ENCODE measurements around the gene TNFSF10.
"Not testable (repeated sequence)": the region's sequence is repeated elsewhere in the genome, so short reads cannot be mapped to it uniquely, and the experiment has no call there.

TNFSF10 gene

GRCh38 chr3:172522871-172523818 lies at the start of gene TNFSF10:
Gene TNFSF10, minus strand, starts transcription at chr3:172523430. Its CDS starts 46 bp downstream, at chr3:172523384.
- DNase-seq (ENCODE audit: low read depth), result peak; percentile 74
- TF ChIP-seq, protein P1, sequence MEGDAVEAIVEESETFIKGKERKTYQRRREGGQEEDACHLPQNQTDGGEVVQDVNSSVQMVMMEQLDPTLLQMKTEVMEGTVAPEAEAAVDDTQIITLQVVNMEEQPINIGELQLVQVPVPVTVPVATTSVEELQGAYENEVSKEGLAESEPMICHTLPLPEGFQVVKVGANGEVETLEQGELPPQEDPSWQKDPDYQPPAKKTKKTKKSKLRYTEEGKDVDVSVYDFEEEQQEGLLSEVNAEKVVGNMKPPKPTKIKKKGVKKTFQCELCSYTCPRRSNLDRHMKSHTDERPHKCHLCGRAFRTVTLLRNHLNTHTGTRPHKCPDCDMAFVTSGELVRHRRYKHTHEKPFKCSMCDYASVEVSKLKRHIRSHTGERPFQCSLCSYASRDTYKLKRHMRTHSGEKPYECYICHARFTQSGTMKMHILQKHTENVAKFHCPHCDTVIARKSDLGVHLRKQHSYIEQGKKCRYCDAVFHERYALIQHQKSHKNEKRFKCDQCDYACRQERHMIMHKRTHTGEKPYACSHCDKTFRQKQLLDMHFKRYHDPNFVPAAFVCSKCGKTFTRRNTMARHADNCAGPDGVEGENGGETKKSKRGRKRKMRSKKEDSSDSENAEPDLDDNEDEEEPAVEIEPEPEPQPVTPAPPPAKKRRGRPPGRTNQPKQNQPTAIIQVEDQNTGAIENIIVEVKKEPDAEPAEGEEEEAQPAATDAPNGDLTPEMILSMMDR (IDR thresholded peaks at IDR 0.05; ENCODE audit: low read depth, low read length, missing control alignments), result no peak
- H3K4me3 ChIP-seq (ENCODE audit: low read depth, low read length), result peak within 1 kb of the TSS; percentile 54

DNA sequence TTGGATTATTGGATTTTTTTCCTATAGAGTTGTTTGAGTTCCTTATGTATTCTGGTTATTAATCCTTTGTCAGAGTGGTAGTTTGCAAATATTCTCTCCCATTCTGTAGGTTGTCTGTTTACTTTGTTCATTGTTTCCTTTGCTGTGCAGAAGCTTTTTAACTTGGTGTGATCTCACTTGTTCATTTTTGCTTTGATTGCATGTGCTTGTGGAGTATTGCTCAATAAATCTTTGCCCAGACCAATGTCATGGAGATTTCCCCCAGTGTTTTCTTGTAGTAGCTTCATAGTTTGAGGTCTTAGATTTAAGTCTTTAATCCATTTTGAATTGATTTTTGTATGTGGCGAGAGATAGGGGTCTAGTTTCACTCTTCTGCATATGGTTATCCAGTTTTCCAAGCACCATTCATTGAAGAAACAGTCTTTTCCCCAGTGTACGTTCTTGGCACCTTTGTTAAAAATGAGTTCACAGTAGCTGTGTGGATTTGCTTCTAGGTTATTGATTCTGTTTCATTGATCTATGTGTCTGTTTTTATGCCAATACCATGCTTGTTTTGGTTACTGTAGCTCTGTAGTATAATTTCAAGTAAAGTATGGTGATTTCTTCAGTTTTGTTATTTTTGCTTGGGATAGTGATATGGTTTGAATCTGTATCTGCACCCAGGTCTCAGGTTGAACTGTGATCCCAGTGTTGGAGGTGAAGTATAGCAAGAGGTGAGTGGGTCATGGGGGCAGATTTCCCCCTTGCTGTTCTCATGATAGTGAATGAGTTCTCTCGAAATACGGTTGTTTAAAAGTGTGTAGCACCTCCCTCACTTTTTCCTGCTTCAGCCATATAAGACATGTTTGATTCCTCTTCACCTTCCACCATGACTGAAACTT lies 46.1 kb upstream of the TNFSF10 start:
- no peak for DNase-seq (ENCODE audit: low read depth)
- no peak overlapping the region for H3K4me3 ChIP-seq (ENCODE audit: low read depth, low read length)
- TF ChIP-seq, protein P1 (IDR thresholded peaks at IDR 0.05; ENCODE audit: low read depth, low read length, missing control alignments), result no peak

DNA sequence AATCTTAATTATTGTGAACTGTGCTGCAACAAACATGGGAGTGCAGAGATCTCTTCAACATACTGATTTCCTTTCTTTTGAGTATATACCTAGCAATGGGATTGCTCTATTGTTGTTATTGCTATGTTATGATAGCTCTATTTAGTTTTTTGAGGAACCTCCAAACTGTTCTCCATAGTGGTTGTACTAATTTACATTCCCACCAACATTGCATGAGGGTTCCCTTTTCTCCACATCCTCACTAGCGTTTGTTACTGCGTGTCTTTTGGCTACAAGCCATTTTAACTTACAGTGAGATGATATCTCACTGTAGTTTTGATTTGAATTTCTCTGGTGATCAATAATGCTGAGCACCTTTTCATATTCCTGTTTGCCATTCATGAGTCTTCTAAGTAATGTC lies 45.5 kb upstream of the TNFSF10 start:
- TF ChIP-seq, protein P1 (IDR thresholded peaks at IDR 0.05; ENCODE audit: low read depth, low read length, missing control alignments), result no peak
- H3K4me3 ChIP-seq (ENCODE audit: low read depth, low read length), result no peak overlapping the region
- no peak for DNase-seq (ENCODE audit: low read depth)

DNA sequence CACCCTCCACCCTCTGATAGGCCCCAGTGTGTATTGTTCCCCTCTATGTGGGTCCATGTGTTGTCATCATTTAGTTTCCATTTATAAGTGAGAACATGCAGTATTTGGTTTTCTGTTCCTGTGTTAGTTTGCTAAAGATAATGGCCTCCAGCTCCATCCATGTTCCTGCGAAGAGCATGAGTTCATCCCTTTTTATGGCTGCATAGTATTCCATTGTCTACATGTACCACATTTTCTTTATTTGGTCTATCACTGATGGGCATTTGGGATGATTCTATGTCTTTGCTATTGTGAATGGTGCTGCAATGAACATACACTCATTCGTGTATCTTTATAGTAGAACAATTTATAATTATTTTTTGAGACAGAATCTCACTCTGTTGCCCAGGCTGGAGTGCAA lies 43.6 kb upstream of the TNFSF10 start:
- not testable (repeated sequence) for DNase-seq (ENCODE audit: low read depth); H3K4me3 ChIP-seq (ENCODE audit: low read depth, low read length)

DNA sequence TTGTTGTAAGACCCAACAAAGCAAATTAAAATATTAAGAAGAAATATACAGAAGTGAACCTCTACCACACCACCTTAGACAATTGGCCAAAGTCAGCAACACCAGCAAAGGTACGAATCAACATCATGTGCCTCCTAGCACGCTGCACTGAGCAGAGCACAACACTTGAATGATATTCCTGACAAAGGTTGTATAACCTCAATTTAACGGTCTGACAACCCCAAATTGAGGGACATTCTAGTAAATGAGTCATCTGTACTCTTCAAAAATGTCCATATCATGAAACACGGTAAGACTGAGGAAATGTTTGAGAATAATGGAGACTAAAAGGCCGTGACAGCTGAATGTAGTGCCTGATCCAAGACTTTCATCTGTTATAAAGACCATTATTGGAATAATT lies 41.3 kb upstream of the TNFSF10 start:
- no peak for DNase-seq (ENCODE audit: low read depth)
- H3K4me3 ChIP-seq (ENCODE audit: low read depth, low read length), result no peak overlapping the region
- TF ChIP-seq, protein P1 (IDR thresholded peaks at IDR 0.05; ENCODE audit: low read depth, low read length, missing control alignments), result no peak

GRCh38 chr3:172562871-172563865 lies 39.9 kb upstream of the TNFSF10 start:
- H3K4me3 ChIP-seq (ENCODE audit: low read depth, low read length), result no peak overlapping the region
- TF ChIP-seq, protein P1 (IDR thresholded peaks at IDR 0.05; ENCODE audit: low read depth, low read length, missing control alignments), result no peak
- no peak for DNase-seq (ENCODE audit: low read depth)
